Endothelial cell of umbilical vein (primary cell): Measurements from ENCODE around the gene BTBD10. TPM values are rescaled to one million over a fixed set of nuclear protein-coding genes. Genes with fewer than 3 reads are reported as not detected.

Experiments
- BruUV-seq: library from RNA; stranded (reverse); fragments of 400-500 nt; replicated peaks from 2 replicates; lab custom pipeline; 2021; lab: Mats Ljungman, UMichigan
- CTCF ChIA-PET: fragments of 300-600, 350-600 bp; sonication (Branson Sonifier 250); formaldehyde crosslinking; loops from one replicate; lab custom pipeline; 2021; ENCODE audit warnings: antibody characterized with exemption, inconsistent platforms; lab: Charles Lee
- POLR2A ChIA-PET: fragments of 300-600, 350-600 bp; sonication (Branson Sonifier 250); formaldehyde crosslinking; loops from one replicate; lab custom pipeline; 2021; ENCODE audit warnings: antibody characterized with exemption, inconsistent platforms; lab: Charles Lee
- DNase-seq: peaks from one replicate; pipeline ENCODE4 v3.0.0-alpha.2; 2011; ENCODE audit warnings: low read depth, low spot score
- FAIRE-seq: peaks from 2 replicates; lab custom pipeline; 2011; peaks lifted over from hg19 to GRCh38; lab: Jason Lieb, UNC
- H2AFZ ChIP-seq: 2 replicates; pipeline ENCODE4 v1.6.0; 2012; ENCODE audit warnings: low read depth, low read length, control low read depth, inconsistent platforms
- H3K27ac ChIP-seq: 2 replicates; pipeline ENCODE4 v1.5.1; 2011; ENCODE audit warnings: low read depth, mild to moderate bottlenecking, control low read depth, low read length, moderate library complexity; ENCODE audit not compliant: insufficient read depth
- H3K27me3 ChIP-seq, 2 experiments: 2 replicates each; pipeline versions ENCODE4 v1.6.0 to v1.6.1; 2011; ENCODE audit warnings: low read length in 2 of 2, mixed read lengths in 1 of 2; ENCODE audit not compliant: control insufficient read depth in 2 of 2, insufficient read depth in 2 of 2
- H3K36me3 ChIP-seq, 2 experiments: 2 replicates in 1 of 2; 3 replicates in 1 of 2; pipeline ENCODE4 v1.5.1; 2011; ENCODE audit warnings: low read length in 2 of 2, mild to moderate bottlenecking in 1 of 2, moderate library complexity in 1 of 2; ENCODE audit not compliant: control insufficient read depth in 2 of 2, insufficient read depth in 2 of 2; ENCODE audit errors: extremely low read depth in 1 of 2
- H3K4me1 ChIP-seq: 3 replicates; pipeline ENCODE4 v1.5.1; 2011; ENCODE audit warnings: mild to moderate bottlenecking, low read length; ENCODE audit not compliant: control insufficient read depth, insufficient read depth; ENCODE audit errors: extremely low read depth
- H3K4me2 ChIP-seq: 2 replicates; pipeline ENCODE4 v1.6.1; 2011; ENCODE audit warnings: low read length, control low read depth, mixed read lengths; ENCODE audit not compliant: insufficient read depth
- H3K4me3 ChIP-seq, 3 experiments: fragments of 200-600 bp in 1 of 3; sonication (generic), shearing (Covaris generic) in 1 of 3; replicated peaks in 1 of 3; 2 replicates each; pipeline ENCODE4 v1.5.1; 2011 to 2016; ENCODE audit warnings: control low read depth in 3 of 3, low read length in 3 of 3, mild to moderate bottlenecking in 2 of 3, inconsistent platforms in 1 of 3, low read depth in 1 of 3, moderate library complexity in 1 of 3; ENCODE audit not compliant: insufficient read depth in 1 of 3
- H3K79me2 ChIP-seq: 2 replicates; pipeline ENCODE4 v1.6.0; 2012; ENCODE audit warnings: low read length, inconsistent platforms; ENCODE audit not compliant: control insufficient read depth, insufficient read depth
- H3K9ac ChIP-seq: replicated peaks from 2 replicates; pipeline ENCODE3; 2011; ENCODE audit warnings: low read length, control low read depth; ENCODE audit not compliant: insufficient read depth; ENCODE audit errors: extremely low read depth
- H3K9me1 ChIP-seq: replicated peaks from 3 replicates; pipeline ENCODE4 v1.6.0; 2011; ENCODE audit warnings: mild to moderate bottlenecking, low read length; ENCODE audit not compliant: control insufficient read depth, insufficient read depth; ENCODE audit errors: extremely low read depth
- H3K9me3 ChIP-seq: replicated peaks from 2 replicates; pipeline ENCODE4 v1.5.1; 2012; ENCODE audit warnings: low read length, inconsistent platforms; ENCODE audit not compliant: control insufficient read depth, insufficient read depth
- H4K20me1 ChIP-seq: replicated peaks from 2 replicates; pipeline ENCODE3; 2011; ENCODE audit warnings: mild to moderate bottlenecking, low read length; ENCODE audit not compliant: control insufficient read depth, insufficient read depth; ENCODE audit errors: extremely low read depth
- EZH2 ChIP-seq: IDR thresholded peaks from 2 replicates; pipeline ENCODE4 v1.6.1; 2012; ENCODE audit warnings: borderline replicate concordance, low read depth, mild to moderate bottlenecking, moderate library complexity, low read length, inconsistent platforms; ENCODE audit not compliant: severe bottlenecking
- JUN ChIP-seq: IDR thresholded peaks from 2 replicates; pipeline ENCODE4 v1.6.1; 2011; ENCODE audit warnings: borderline replicate concordance, low read depth; ENCODE audit not compliant: insufficient read length, insufficient read depth
- MYC ChIP-seq: IDR thresholded peaks from one replicate; pipeline ENCODE4 v1.6.1; 2011; ENCODE audit warnings: mild to moderate bottlenecking, low read depth, low read length
- POLR2A ChIP-seq: IDR thresholded peaks from 2 replicates; pipeline ENCODE4 v1.6.1; 2012; ENCODE audit warnings: low read depth, mild to moderate bottlenecking, control low read depth, low read length
- POLR2AphosphoS5 ChIP-seq: IDR thresholded peaks from 2 replicates; pipeline ENCODE4 v1.6.1; 2012; ENCODE audit warnings: low read depth, mild to moderate bottlenecking, control low read depth, low read length, moderate library complexity; ENCODE audit not compliant: insufficient read depth
- dilution Hi-C: fragments of 300-500 bp; cut with MboI; formaldehyde crosslinking; loops from one replicate; pipeline ENCODE4 v1.15.0; 2019; ENCODE audit warnings: low sequenced_read_pairs; ENCODE audit not compliant: extremely low pct_ligation_motif_present
- intact Hi-C: fragments of 100-400 bp; cut with micrococcal nuclease; formaldehyde crosslinking; loops from one replicate; pipeline ENCODE4 v1.10.0; 2022
- polyA plus RNA-seq, 4 experiments: library from polyadenylated mRNA; depleted of rRNA in 3 of 4; stranded (reverse) in 3 of 4; unstranded in 1 of 4; fragments of >200 nt; gene quantifications; 2 replicates each; pipeline versions ENCODE4 v1.2.1 to v1.2.3, GENCODE V29; 2011 to 2012; ENCODE audit warnings: missing spikeins in 1 of 4
- total RNA-seq: library from RNA; stranded (reverse); gene quantifications from 2 replicates; pipeline ENCODE4 v1.2.3, GENCODE V29; 2021
- TF ChIP-seq, protein P1 (sequence below), 2 donors: IDR thresholded peaks; 1 replicate in 1 of 2; 2 replicates in 1 of 2; pipeline ENCODE4 v1.5.1; 2011; ENCODE audit warnings: low read length in 2 of 2, mild to moderate bottlenecking in 2 of 2, moderate library complexity in 2 of 2, control low read depth in 1 of 2, inconsistent platforms in 1 of 2, low read depth in 1 of 2; ENCODE audit not compliant: insufficient read depth in 1 of 2; ENCODE audit errors: extremely low read depth in 1 of 2

The BTBD10 gene
- total and polyA plus RNA-seq, 2 donors (not counting 3 experiments of a cell fraction or from before 2014, with no cell fraction given), result 31.7 to 49.6 TPM

GRCh38 chr11:13487661-13488030, 24.6 kb upstream of the BTBD10 start:
- H3K4me1 ChIP-seq, result no peaks in the 10 kb centered on the region
- dilution Hi-C loops, result no loop called here
- peak overlapping the region; percentile 31 for H3K4me2 ChIP-seq
- H3K9me3 ChIP-seq, result no peaks in the 10 kb centered on the region
- TF ChIP-seq, protein P1, sequence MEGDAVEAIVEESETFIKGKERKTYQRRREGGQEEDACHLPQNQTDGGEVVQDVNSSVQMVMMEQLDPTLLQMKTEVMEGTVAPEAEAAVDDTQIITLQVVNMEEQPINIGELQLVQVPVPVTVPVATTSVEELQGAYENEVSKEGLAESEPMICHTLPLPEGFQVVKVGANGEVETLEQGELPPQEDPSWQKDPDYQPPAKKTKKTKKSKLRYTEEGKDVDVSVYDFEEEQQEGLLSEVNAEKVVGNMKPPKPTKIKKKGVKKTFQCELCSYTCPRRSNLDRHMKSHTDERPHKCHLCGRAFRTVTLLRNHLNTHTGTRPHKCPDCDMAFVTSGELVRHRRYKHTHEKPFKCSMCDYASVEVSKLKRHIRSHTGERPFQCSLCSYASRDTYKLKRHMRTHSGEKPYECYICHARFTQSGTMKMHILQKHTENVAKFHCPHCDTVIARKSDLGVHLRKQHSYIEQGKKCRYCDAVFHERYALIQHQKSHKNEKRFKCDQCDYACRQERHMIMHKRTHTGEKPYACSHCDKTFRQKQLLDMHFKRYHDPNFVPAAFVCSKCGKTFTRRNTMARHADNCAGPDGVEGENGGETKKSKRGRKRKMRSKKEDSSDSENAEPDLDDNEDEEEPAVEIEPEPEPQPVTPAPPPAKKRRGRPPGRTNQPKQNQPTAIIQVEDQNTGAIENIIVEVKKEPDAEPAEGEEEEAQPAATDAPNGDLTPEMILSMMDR (IDR thresholded peaks at IDR 0.05; ENCODE audit: extremely low read depth in 1 of 2, insufficient read depth in 1 of 2, low read depth in 1 of 2, low read length in 2 of 2), result peak in 1 of 2 donors; percentile 32
- TF ChIP-seq POLR2AphosphoS5, result no peak
- no peak for TF ChIP-seq JUN
- TF ChIP-seq EZH2, result no peak
- no peak for TF ChIP-seq POLR2A
- TF ChIP-seq MYC, result no peak
- CTCF ChIA-PET, result interaction anchor here (0.8 to 1.7 kb wide), 15 partner anchors 9 to 764 kb away, joined by 3 to 8 read pairs (median 4); partner anchors contain the start of gene PTH
- H3K27ac ChIP-seq, result no peak overlapping the region
- POLR2A ChIA-PET, result no interaction called here
- no peaks in the 10 kb centered on the region for H3K9me1 ChIP-seq
- H3K79me2 ChIP-seq, result no peaks in the 10 kb centered on the region
- intact Hi-C loops, result loop anchor here (1.0 to 10.0 kb wide), 2 partner anchors 467 to 762 kb away; no protein-coding TSS in a partner anchor
- H2AFZ ChIP-seq, result no peak overlapping the region
- H3K9ac ChIP-seq, result no peak overlapping the region
- H3K4me3 ChIP-seq, result peak overlapping the region in 1 of 3 experiments; percentile 12
- FAIRE-seq, result no peak
- no peaks in the 10 kb centered on the region for H4K20me1 ChIP-seq
- peaks cover 6 to 13% of the 10 kb centered on the region in 2 experiments for H3K27me3 ChIP-seq
- no peaks in the 10 kb centered on the region for H3K36me3 ChIP-seq
- BruUV-seq, result no TSS peak
- DNase-seq, result peak; percentile 16
